GM18868 (cell line): ENCODE results near the gene TEAD4.
"Not testable (repeated sequence)": the region's sequence is repeated elsewhere in the genome, so short reads cannot be mapped to it uniquely, and the experiment has no call there.

Experiments
- ATAC-seq: cut with Tn5 transposase; IDR thresholded peaks from one replicate; pipeline ENCODE4 v1.9.1; 2021; ENCODE audit warnings: mild to moderate bottlenecking, moderate library complexity; ENCODE audit not compliant: unreplicated experiment

The TEAD4 gene

GRCh38 chr12:3045494-3045893 lies 86.3 kb downstream of the TEAD4 start:
- no peak for ATAC-seq

- ATAC-seq: no peak
Measured at GRCh38 chr12:3045989-3046388, 86.8 kb downstream of the TEAD4 start.

- ATAC-seq: no peak
Measured at GRCh38 chr12:3046441-3047200, 87.4 kb downstream of the TEAD4 start.

GRCh38 chr12:3047961-3048360 lies 88.8 kb downstream of the TEAD4 start:
- no peak for ATAC-seq

- no peak for ATAC-seq
Measured at GRCh38 chr12:3048540-3048939, 89.3 kb downstream of the TEAD4 start.

GRCh38 chr12:3049176-3049575 lies 90.0 kb downstream of the TEAD4 start:
- no peak for ATAC-seq

DNA sequence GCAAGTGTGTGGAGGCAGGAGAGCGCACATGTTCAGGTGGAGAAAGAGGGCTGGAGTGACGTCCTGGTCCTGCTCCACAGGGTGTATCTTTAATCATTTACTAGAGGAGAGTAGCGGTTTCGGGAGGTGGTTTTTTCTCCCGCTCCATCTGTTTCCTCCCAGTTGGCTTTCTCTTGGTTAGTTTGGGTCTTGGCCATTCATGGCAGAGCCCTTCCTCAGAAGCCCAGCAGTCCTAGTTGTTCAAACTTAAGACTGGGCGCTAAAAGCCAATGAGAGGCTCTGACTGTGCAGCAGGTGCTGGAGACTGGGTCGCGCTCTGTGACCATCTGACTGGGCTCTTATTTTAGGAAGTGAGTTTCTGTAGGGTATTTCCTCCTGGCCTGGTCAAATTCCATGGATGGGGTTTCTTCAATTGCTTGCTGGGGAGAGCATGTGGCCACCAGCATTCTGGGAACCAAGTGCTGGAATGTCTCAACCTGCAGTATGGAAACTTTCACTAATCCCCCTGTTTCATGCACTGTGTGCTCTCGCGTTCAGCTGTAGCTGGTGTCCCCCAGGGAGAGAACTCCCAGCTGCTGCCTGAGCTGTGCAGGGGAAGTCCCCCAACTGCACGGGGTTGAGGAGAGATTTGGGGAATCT lies 90.5 kb downstream of the TEAD4 start:
- no peak for ATAC-seq

GRCh38 chr12:3054374-3054773 lies 95.2 kb downstream of the TEAD4 start:
- ATAC-seq: no peak

- ATAC-seq: no peak
Measured at GRCh38 chr12:3055026-3055703, 96.0 kb downstream of the TEAD4 start.

- ATAC-seq: no peak
Measured at GRCh38 chr12:3055704-3056467, 96.7 kb downstream of the TEAD4 start.

GRCh38 chr12:3061059-3061458 lies 101.9 kb downstream of the TEAD4 start:
- no peak for ATAC-seq

- ATAC-seq: no peak
Measured at GRCh38 chr12:3061501-3062215, 102.5 kb downstream of the TEAD4 start.

DNA sequence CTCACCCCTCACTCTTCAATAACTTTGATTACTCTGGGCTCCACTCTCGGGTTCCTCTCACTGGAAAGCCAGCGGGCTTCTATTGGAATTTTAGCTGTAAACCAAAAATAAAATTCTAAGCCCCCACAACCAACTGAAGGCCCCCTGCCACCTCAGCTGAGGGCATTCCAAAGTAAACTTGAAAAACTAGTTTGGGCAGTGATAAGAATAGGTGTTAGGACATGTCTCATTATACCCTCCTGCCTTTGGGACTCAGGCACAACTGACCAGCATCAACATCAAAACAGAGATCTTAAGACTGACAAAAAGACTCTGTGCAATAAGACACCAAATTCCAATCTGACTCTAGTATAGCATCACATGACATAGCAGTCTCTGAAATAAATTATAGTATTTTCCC lies 106.1 kb downstream of the TEAD4 start:
- ATAC-seq: no peak

DNA sequence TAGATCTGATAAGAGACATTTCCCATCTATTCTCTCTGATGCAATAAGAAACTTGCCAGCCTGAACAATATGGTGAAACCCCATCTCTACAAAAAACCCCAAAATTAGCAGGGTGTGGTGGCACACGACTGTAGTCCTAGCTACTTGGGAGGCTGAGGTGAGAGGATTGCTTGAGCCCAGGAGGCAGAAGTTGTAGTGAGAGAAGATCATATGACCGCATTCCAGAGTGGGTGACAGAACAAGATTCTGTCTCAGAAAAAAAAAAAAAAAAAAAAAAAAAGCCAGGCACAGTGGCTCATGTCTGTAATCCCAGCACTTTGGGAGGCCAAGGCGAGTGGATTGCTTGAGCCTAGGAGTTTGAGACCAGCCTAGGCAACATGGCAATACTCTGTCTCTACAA lies 106.6 kb downstream of the TEAD4 start:
- ATAC-seq: not testable (repeated sequence)

DNA sequence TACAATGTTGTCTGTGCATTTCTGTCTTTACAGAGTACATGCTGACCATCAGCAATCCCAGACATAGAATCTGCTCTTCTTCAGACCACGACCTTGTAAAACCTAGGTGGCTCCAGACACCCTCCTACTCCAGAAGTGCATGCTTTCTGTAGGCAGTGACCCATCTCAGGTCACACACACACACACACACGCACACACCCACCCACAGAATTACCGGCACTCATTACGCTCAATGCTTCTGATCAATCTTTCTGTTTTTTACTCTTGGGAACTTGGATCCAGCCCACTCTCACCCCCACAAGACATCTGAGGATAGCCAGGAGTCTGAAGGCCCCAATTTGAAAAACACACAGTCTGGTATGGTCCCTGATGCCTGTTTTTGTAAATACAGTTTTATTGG lies 110.5 kb downstream of the TEAD4 start:
- ATAC-seq: no peak

DNA sequence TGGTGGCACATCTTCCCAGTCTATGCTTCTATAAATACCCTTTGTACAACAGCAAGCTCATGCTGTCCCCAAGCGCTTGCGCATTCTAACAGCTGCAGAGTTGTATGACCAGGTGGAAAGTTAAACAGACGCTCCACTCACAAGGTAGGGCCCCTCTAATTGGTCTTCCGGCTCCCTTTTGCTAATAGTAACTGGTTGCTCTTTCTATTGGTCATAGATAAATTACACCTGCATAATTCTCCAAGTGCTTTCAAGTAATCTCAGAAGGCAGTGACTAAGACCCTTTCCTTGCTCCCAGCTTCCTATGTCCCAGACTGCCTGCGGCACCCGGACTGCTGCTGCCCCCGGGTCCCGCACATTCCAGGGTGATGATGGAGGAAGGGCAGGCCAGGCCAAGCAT lies 111.9 kb downstream of the TEAD4 start:
- no peak for ATAC-seq

- no peak for ATAC-seq
Measured at GRCh38 chr12:3071710-3072109, 112.5 kb downstream of the TEAD4 start.

GRCh38 chr12:3073438-3074250 lies 114.4 kb downstream of the TEAD4 start:
- peak; percentile 59 for ATAC-seq

GRCh38 chr12:3075315-3075714 lies 116.1 kb downstream of the TEAD4 start:
- no peak for ATAC-seq
